SJSA1 (cell line): ENCODE results near the gene BIVM. TPM values are rescaled to one million over a fixed set of nuclear protein-coding genes. Genes with fewer than 3 reads are reported as not detected.
"Not testable (repeated sequence)": the region's sequence is repeated elsewhere in the genome, so short reads cannot be mapped to it uniquely, and the experiment has no call there.

ENCODE experiments used
- DNase-seq, 2 experiments: peaks; one replicate each; pipeline ENCODE4 v3.0.0-alpha.2; 2015 to 2020; ENCODE audit warnings: low spot score in 2 of 2, low read depth in 1 of 2
- H3K27ac ChIP-seq: fragments of 250-450 bp; sonication (Bioruptor Pico); 2 replicates; pipeline ENCODE4 v1.5.1; 2020; ENCODE audit warnings: mild to moderate bottlenecking, moderate library complexity
- H3K27me3 ChIP-seq: fragments of 250-450 bp; sonication (Bioruptor Pico); replicated peaks from 2 replicates; pipeline ENCODE4 v1.5.1; 2020; ENCODE audit warnings: mild to moderate bottlenecking, moderate library complexity
- H3K36me3 ChIP-seq: fragments of 250-450 bp; sonication (Bioruptor Pico); 2 replicates; pipeline ENCODE4 v1.5.1; 2020; ENCODE audit warnings: mild to moderate bottlenecking
- H3K4me1 ChIP-seq: fragments of 250-450 bp; sonication (Bioruptor Pico); replicated peaks from 2 replicates; pipeline ENCODE4 v1.6.1; 2021; ENCODE audit warnings: mild to moderate bottlenecking
- H3K4me3 ChIP-seq: fragments of 250-450 bp; sonication (Bioruptor Pico); 2 replicates; pipeline ENCODE4 v1.5.1; 2020; ENCODE audit warnings: mild to moderate bottlenecking
- H3K9me3 ChIP-seq: fragments of 250-450 bp; sonication (Bioruptor Pico); replicated peaks from 2 replicates; pipeline ENCODE4 v1.5.1; 2020; ENCODE audit warnings: mild to moderate bottlenecking
- total RNA-seq: library from RNA; depleted of rRNA; stranded (reverse); fragments of >200 nt; shearing (Covaris generic); gene quantifications from 2 replicates; pipeline ENCODE4 v1.2.3, GENCODE V29; 2014

BIVM gene
- total RNA-seq, 1 experiment from 2014 or later = 64.9 TPM

- H3K27ac ChIP-seq = no peak overlapping the region
- peaks cover 38% of the 10 kb centered on the region for H3K4me1 ChIP-seq
- DNase-seq = no peak
- H3K36me3 ChIP-seq = peaks cover 37% of the 10 kb centered on the region
- H3K9me3 ChIP-seq = peaks cover 3% of the 10 kb centered on the region; the same call in 1 of the 2 replicates
- no peaks in the 10 kb centered on the region for H3K27me3 ChIP-seq
- no peak overlapping the region for H3K4me3 ChIP-seq
Measured at GRCh38 chr13:102774591-102775520, 24.1 kb upstream of the BIVM start.

- H3K27me3 ChIP-seq = no peaks in the 10 kb centered on the region
- H3K27ac ChIP-seq = no peak overlapping the region
- no peak for DNase-seq
- H3K36me3 ChIP-seq = peaks cover 23% of the 10 kb centered on the region
- H3K4me1 ChIP-seq = peaks cover 23% of the 10 kb centered on the region
- H3K4me3 ChIP-seq = no peak overlapping the region
- peaks cover 3% of the 10 kb centered on the region; the same call in 1 of the 2 replicates for H3K9me3 ChIP-seq
Measured at GRCh38 chr13:102776271-102776670, 22.6 kb upstream of the BIVM start.

DNA sequence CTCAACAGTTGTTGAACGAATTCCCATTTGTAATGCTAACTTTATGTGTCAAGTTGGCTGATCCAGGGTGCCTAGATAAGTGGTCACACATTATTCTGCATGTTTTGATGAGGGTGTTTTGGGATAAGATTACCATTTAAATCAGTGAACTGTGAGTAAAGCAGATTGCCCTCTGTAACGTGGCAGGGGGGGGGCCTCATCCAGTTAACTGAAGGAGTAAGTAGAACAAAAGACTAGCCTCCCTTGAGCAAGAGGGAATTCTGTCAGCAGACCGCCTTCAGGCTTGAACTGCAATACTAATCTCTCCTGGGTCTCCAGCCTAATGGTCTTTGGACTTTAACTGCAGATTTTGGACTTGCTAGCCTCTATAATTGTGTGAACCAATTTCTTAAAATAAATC, 21.2 kb upstream of the BIVM start:
- no peaks in the 10 kb centered on the region for H3K27me3 ChIP-seq
- no peak overlapping the region for H3K4me3 ChIP-seq
- H3K36me3 ChIP-seq = peaks cover 18% of the 10 kb centered on the region
- H3K27ac ChIP-seq = no peak overlapping the region
- peak in 1 of 2 experiments; percentile 59 for DNase-seq
- H3K9me3 ChIP-seq = peaks cover 7% of the 10 kb centered on the region; the same call in 1 of the 2 replicates
- H3K4me1 ChIP-seq = peaks cover 9% of the 10 kb centered on the region

DNA sequence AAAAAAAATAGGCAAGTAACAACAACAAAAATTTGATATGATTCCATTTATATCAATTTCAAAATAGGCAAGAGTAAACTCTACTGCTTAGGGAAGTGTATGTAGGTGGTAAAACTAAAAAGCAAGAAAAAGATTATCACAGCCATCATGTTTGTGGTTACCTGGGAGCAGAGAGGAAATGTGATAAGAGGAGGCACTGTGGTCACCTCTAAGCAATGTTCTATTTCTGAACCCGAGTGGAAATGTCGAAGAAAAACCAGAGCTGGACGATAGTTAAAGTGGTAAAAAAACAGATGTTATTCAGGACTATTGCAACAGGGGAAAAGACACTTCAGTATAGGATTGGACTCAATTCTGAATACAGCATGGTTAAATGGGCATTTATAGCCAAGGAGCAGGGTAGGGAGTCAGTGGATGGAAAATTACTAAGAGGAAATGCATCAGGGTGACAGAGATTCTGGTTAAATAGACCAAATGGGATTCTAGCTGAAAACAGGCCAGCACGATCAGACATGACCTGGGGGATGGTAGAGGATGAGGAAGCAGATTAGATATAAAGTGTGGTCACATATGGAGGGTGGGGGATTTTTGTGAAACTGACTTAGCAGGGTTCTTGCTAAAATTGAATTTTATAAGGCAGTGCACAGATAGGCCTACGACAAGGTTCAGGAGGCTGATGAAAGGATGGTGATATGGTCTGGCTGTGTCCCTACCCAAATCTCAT, 19.3 kb upstream of the BIVM start:
- H3K4me1 ChIP-seq = no peaks in the 10 kb centered on the region
- peaks cover 22% of the 10 kb centered on the region for H3K36me3 ChIP-seq
- H3K9me3 ChIP-seq = 0 out of 2 replicates have a peak, but pooled peaks cover 4% of the 10 kb centered on the region
- H3K4me3 ChIP-seq = no peak overlapping the region
- no peak overlapping the region for H3K27ac ChIP-seq
- no peak for DNase-seq
- no peaks in the 10 kb centered on the region for H3K27me3 ChIP-seq

GRCh38 chr13:102780656-102781055, 18.3 kb upstream of the BIVM start:
- not testable (repeated sequence) for H3K9me3 ChIP-seq, H3K4me3 ChIP-seq, H3K27me3 ChIP-seq, H3K27ac ChIP-seq, H3K4me1 ChIP-seq, DNase-seq
- H3K36me3 ChIP-seq = peaks cover 33% of the 10 kb centered on the region

DNA sequence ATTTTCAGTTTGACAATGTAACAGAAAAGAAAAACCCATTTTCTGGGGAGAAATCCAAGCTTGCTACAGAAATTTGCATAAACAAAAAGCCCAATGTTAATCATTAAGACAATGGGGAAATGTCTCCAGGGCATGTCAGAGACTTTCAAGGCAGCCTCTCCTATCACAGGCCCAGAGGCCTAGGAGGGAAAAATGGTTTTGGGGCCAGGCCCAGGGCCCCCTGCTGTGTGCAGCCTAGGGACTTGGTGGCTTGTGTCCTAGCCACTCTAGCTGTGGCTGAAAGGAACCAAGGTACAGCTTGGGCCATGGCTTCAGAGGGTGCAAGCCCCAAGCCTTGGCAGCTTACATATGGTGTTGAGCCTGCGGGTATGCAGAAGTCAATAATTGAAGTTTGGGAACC, 17.3 kb upstream of the BIVM start:
- no peaks in the 10 kb centered on the region for H3K27me3 ChIP-seq
- H3K27ac ChIP-seq = no peak overlapping the region
- peaks cover 42% of the 10 kb centered on the region for H3K36me3 ChIP-seq

DNA sequence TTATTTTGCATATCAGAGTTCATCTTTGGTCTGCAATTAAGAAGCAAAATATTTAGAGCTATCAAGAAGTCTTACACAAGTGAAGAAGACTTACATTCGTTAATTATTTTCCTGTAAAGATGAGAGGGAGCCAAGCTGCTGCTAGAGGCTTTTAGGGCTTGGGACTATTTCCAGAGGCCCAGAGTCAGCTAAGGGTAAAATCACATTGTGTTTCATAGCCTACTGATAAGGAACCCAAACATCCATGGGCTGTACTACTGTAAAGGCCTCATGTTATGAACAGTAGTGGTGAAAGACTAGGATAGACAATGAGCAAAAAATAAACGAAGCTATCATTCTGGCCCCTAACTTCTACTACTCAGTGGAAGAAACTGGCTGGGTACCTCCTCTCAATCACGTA, 14.4 kb upstream of the BIVM start:
- Histone ChIP-seq H3K9me3 (0 out of 2 replicates have a peak, but pooled peaks cover 4% of the 10 kb centered on the region), H3K27ac (no peak overlapping the region), H3K4me1 (no peaks in the 10 kb centered on the region), H3K27me3 (no peaks in the 10 kb centered on the region), H3K36me3 (peaks cover 71% of the 10 kb centered on the region), H3K4me3 (no peak overlapping the region)
- DNase-seq = no peak

More for the DNA sequence above, 17.3 kb upstream of the BIVM start:
- Histone ChIP-seq H3K4me3 (no peak overlapping the region), H3K4me1 (no peaks in the 10 kb centered on the region), H3K9me3 (0 out of 2 replicates have a peak, but pooled peaks cover 4% of the 10 kb centered on the region)
- no peak for DNase-seq

DNA sequence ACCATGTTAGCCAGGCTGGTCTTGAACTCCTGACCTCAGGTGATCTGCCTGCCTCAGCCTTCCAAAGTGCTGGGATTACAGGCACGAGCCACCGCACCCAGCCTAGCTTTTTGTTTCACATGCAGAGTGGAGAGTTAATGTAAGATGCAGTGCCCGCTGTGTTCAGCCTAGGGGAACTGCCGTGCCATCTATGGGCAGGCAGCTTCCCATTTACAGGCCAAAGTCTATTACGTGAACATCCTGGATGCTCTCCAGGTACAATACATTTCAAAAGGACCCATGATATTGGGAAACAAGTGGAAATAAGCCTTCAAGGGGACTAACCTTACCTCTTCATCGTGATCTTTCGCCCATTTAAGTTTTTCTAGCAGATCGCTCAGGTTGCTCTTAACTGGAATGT, 10.2 kb upstream of the BIVM start:
- no peaks in the 10 kb centered on the region for H3K27me3 ChIP-seq

GRCh38 chr13:102792396-102792795, 6.5 kb upstream of the BIVM start:
- Histone ChIP-seq H3K9me3 (no peaks in the 10 kb centered on the region), H3K36me3 (peaks cover 78% of the 10 kb centered on the region), H3K27me3 (no peaks in the 10 kb centered on the region), H3K27ac (no peak overlapping the region), H3K4me1 (no peaks in the 10 kb centered on the region), H3K4me3 (no peak overlapping the region)
- DNase-seq = no peak

More for the DNA sequence above, 10.2 kb upstream of the BIVM start:
- Histone ChIP-seq H3K36me3 (peaks cover 97% of the 10 kb centered on the region), H3K4me1 (no peaks in the 10 kb centered on the region), H3K4me3 (no peak overlapping the region), H3K9me3 (no peaks in the 10 kb centered on the region), H3K27ac (no peak overlapping the region)
- DNase-seq = no peak

- H3K27me3 ChIP-seq = no peaks in the 10 kb centered on the region
- no peak overlapping the region for H3K4me3 ChIP-seq
- peaks cover 67% of the 10 kb centered on the region for H3K36me3 ChIP-seq
- H3K9me3 ChIP-seq = no peaks in the 10 kb centered on the region
- H3K27ac ChIP-seq = no peak overlapping the region
- no peak for DNase-seq
- peaks cover 10% of the 10 kb centered on the region for H3K4me1 ChIP-seq
Measured at GRCh38 chr13:102793611-102794355, 5.1 kb upstream of the BIVM start.

DNA sequence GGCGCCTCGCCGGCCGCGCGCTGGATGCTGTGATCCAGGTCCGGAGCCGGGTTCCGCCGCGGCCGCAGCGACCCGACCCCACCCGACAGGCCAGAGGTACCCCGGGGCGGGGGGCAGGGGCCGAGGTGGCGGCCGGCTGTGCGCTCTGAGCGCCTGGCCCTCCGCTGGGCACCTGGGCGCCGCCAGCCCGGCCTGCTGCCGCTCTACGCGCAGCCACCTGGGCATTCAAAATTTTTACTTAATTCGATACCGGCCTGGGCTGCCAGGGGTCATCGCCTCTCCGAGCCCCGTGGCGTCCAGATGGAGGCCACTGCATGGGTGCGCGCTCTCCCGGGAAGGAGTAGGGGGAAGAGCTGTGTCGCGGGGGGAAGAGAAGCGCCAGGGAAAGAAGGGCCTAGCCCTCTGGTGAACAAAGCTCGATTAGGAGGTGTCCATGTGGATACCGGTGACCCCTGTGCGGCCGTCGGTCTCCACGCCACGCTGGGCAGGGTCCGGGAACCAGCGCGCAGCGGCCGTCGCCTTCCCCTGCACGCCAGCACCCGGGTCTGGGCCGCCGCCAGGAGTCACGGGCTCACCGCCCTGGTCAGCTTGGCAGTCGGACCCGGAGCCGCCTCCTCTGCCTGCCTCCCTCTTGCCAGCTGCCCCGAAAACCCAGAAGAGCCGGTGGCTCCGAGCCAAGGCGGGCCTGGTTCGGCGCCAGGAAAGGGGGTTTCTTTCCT, 666 bp downstream of the BIVM start:
- Histone ChIP-seq H3K27me3 (no peaks in the 10 kb centered on the region), H3K27ac (peak overlapping the region; percentile 61; the same call in 1 of the 2 replicates), H3K36me3 (peaks cover 25% of the 10 kb centered on the region), H3K4me3 (peak overlapping the region; percentile 73), H3K9me3 (no peaks in the 10 kb centered on the region), H3K4me1 (peaks cover 37% of the 10 kb centered on the region)
- peak in 1 of 2 experiments; percentile 79 for DNase-seq

- Histone ChIP-seq H3K4me1 (peaks cover 37% of the 10 kb centered on the region), H3K4me3 (peak overlapping the region; percentile 73), H3K27ac (peak overlapping the region; percentile 61), H3K9me3 (no peaks in the 10 kb centered on the region), H3K36me3 (peaks cover 27% of the 10 kb centered on the region), H3K27me3 (no peaks in the 10 kb centered on the region)
- peak; percentile 97 to 99 for DNase-seq
Measured at GRCh38 chr13:102800145-102801041, 1.5 kb downstream of the BIVM start.
